NCI-H510A (cell line): ENCODE results near the gene LRMDA.
A peak's percentile ranks its signal among the peaks of the same experiment; 100 is the strongest.

Experiments
- DNase-seq: peaks from one replicate; lab custom pipeline; 2025; lab: John Stamatoyannopoulos, UW

Gene LRMDA

GRCh38 chr10:75431180-75432111 is at the start of gene LRMDA:
Gene LRMDA (plus strand): TSS chr10:75431624.
- DNase-seq = no peak

- no peak for DNase-seq
Observed at GRCh38 chr10:75386128-75386527, 45.3 kb upstream of the LRMDA start.

- DNase-seq = no peak
Observed at GRCh38 chr10:75388082-75388481, 43.3 kb upstream of the LRMDA start.

- DNase-seq = no peak
Observed at GRCh38 chr10:75390178-75390577, 41.2 kb upstream of the LRMDA start.

- DNase-seq = no peak
Observed at GRCh38 chr10:75392271-75392670, 39.2 kb upstream of the LRMDA start.

GRCh38 chr10:75392744-75393143 is 38.7 kb upstream of the LRMDA start:
- DNase-seq = no peak

- no peak for DNase-seq
Observed at GRCh38 chr10:75394221-75394620, 37.2 kb upstream of the LRMDA start.

- DNase-seq = no peak
Observed at GRCh38 chr10:75395066-75395931, 36.1 kb upstream of the LRMDA start.

GRCh38 chr10:75395932-75396630 is 35.3 kb upstream of the LRMDA start:
- DNase-seq = no peak

- DNase-seq = no peak
Observed at GRCh38 chr10:75396631-75397495, 34.6 kb upstream of the LRMDA start.

GRCh38 chr10:75397496-75398199 is 33.8 kb upstream of the LRMDA start:
- DNase-seq = no peak

- DNase-seq = no peak
Observed at GRCh38 chr10:75398200-75398691, 33.2 kb upstream of the LRMDA start.

GRCh38 chr10:75398692-75399460 is 32.5 kb upstream of the LRMDA start:
- no peak for DNase-seq

GRCh38 chr10:75399461-75400162 is 31.8 kb upstream of the LRMDA start:
- DNase-seq = peak; percentile 62

GRCh38 chr10:75400163-75400770 is 31.2 kb upstream of the LRMDA start:
- no peak for DNase-seq

- DNase-seq = peak; percentile 70
Observed at GRCh38 chr10:75400771-75401568, 30.5 kb upstream of the LRMDA start.

GRCh38 chr10:75401569-75402485 is 29.6 kb upstream of the LRMDA start, which contains the start of gene ZNF503:
Gene ZNF503 (minus strand): TSS chr10:75401764. CDS start chr10:75401419, 345 bp downstream.
- peak; percentile 97 for DNase-seq
